ENCODE measurements around the gene SMIM29. TPM values are rescaled to one million over a fixed set of nuclear protein-coding genes. Genes with fewer than 3 reads are reported as not detected.

The SMIM29 gene
- total and polyA plus RNA-seq, 3 experiments from 2014 or later: 23.0 to 62.5 (median 26.0) TPM

GRCh38 chr6:34281702-34282334 lies 33.0 kb upstream of the SMIM29 start:
- peaks cover 0 to 8% (median 2%) of the 10 kb centered on the region in 3 donors for H3K4me1 Mint-ChIP-seq
- POLR2A ChIA-PET: interaction anchor here (0.5 kb wide), 1 partner anchor 1961 kb away, joined by 8 read pairs; no protein-coding TSS in a partner anchor
- peaks cover 0 to 49% (median 10%) of the 10 kb centered on the region in 3 donors for H3K36me3 Mint-ChIP-seq
- no peaks in the 10 kb centered on the region for H3K4me1 ChIP-seq (ENCODE audit: insufficient read depth, low read length)
- H3K27ac ChIP-seq (ENCODE audit: low read depth, low read length): peak overlapping the region; percentile 29
- H3K27me3 Mint-ChIP-seq: no peaks in the 10 kb centered on the region
- H3K36me3 ChIP-seq (ENCODE audit: insufficient read depth, low read length): no peaks in the 10 kb centered on the region
- no peak overlapping the region for H3K4me3 ChIP-seq (ENCODE audit: low read length)
- H3K9me3 Mint-ChIP-seq: no peaks in the 10 kb centered on the region
- no peak for DNase-seq
- CTCF ChIA-PET: interaction anchor here (0.9 kb wide), 1 partner anchor 118 kb away, joined by 3 read pairs; no protein-coding TSS in a partner anchor
- H3K27me3 ChIP-seq (ENCODE audit: insufficient read depth, low read length, poor library complexity, severe bottlenecking): no peaks in the 10 kb centered on the region
- H3K4me3 Mint-ChIP-seq: no peak overlapping the region
- H3K27ac Mint-ChIP-seq: peak overlapping the region in 2 of 8 donors; percentile 3 to 4
- H3K9me3 ChIP-seq (ENCODE audit: low read length): no peaks in the 10 kb centered on the region

- Mint-ChIP-seq H3K27ac (no peak overlapping the region), H3K36me3 (peaks cover 0 to 39% (median 10%) of the 10 kb centered on the region in 3 donors), H3K9me3 (no peaks in the 10 kb centered on the region), H3K4me3 (no peak overlapping the region), H3K4me1 (peaks cover 0 to 11% (median 3%) of the 10 kb centered on the region in 3 donors), H3K27me3 (no peaks in the 10 kb centered on the region)
- H3K4me1 ChIP-seq (ENCODE audit: insufficient read depth, low read length): no peaks in the 10 kb centered on the region
- POLR2A ChIA-PET: no interaction called here
- no peaks in the 10 kb centered on the region for H3K27me3 ChIP-seq (ENCODE audit: insufficient read depth, low read length, poor library complexity, severe bottlenecking)
- H3K36me3 ChIP-seq (ENCODE audit: insufficient read depth, low read length): no peaks in the 10 kb centered on the region
- CTCF ChIA-PET: no interaction called here
- H3K9me3 ChIP-seq (ENCODE audit: low read length): no peaks in the 10 kb centered on the region
- H3K27ac ChIP-seq (ENCODE audit: low read depth, low read length): no peak overlapping the region
- H3K4me3 ChIP-seq (ENCODE audit: low read length): no peak overlapping the region
- no peak for DNase-seq
These were observed 31.4 kb upstream of the SMIM29 start for GRCh38 chr6:34280216-34280615.

DNA sequence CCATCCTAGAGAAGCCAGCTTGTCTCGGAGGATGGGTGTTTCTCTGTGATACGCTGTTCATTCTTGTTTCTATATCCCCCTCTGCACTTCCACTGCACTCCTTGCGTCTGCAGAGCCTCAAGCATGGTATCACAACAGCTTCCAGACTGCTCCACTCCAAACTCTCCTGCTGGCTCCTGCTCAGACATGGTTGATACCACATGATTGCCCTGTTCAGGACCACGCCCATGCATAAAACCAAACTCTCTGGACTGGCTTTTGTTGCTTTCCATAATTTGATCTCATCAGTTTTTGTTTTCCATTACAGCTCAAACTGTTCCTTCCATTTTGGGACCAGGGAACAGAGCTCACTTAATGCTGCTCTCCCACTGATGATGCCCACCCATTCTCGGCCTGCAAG lies 30.0 kb upstream of the SMIM29 start:
- Mint-ChIP-seq H3K4me1 (peaks cover 0 to 9% (median 3%) of the 10 kb centered on the region in 3 donors), H3K27me3 (no peaks in the 10 kb centered on the region), H3K27ac (no peak overlapping the region), H3K4me3 (peak overlapping the region in 1 of 7 donors; percentile 37), H3K36me3 (peaks cover 0 to 27% (median 6%) of the 10 kb centered on the region in 3 donors), H3K9me3 (no peaks in the 10 kb centered on the region)
- no peaks in the 10 kb centered on the region for H3K27me3 ChIP-seq (ENCODE audit: insufficient read depth, low read length, poor library complexity, severe bottlenecking)
- H3K4me1 ChIP-seq (ENCODE audit: insufficient read depth, low read length): no peaks in the 10 kb centered on the region
- no peaks in the 10 kb centered on the region for H3K36me3 ChIP-seq (ENCODE audit: insufficient read depth, low read length)
- no peak for DNase-seq
- no peak overlapping the region for H3K4me3 ChIP-seq (ENCODE audit: low read length)
- H3K9me3 ChIP-seq (ENCODE audit: low read length): no peaks in the 10 kb centered on the region
- H3K27ac ChIP-seq (ENCODE audit: low read depth, low read length): no peak overlapping the region
- POLR2A ChIA-PET: no interaction called here
- CTCF ChIA-PET: interaction anchor here (1.0 kb wide), 1 partner anchor 9 kb away, joined by 3 read pairs; no protein-coding TSS in a partner anchor

DNA sequence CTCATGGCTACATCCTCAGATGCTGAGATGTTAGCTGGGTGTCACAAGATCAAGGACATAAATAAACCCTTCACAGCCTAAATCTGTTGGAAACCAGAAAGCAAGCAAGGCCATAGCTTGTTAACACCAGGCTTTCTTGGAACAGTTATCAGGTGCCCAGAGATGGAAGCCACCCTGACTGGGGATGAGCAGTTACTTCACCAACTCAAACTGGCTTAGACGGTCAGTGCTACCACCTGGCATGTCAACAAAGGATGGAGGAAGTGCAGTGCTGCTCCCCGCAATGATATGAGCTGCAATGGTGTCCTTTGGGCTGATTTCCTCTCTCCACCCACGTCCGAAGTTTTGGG lies 28.9 kb upstream of the SMIM29 start:
- ChIA-PET POLR2A (no interaction called here), CTCF (interaction anchor here (1.2 kb wide), 1 partner anchor 82 kb away, joined by 3 read pairs; no protein-coding TSS in a partner anchor)
- no peak for DNase-seq
- H3K27me3 ChIP-seq (ENCODE audit: insufficient read depth, low read length, poor library complexity, severe bottlenecking): no peaks in the 10 kb centered on the region
- H3K27me3 Mint-ChIP-seq: no peaks in the 10 kb centered on the region
- H3K4me1 ChIP-seq (ENCODE audit: insufficient read depth, low read length): no peaks in the 10 kb centered on the region
- no peak overlapping the region for H3K4me3 Mint-ChIP-seq
- H3K36me3 ChIP-seq (ENCODE audit: insufficient read depth, low read length): no peaks in the 10 kb centered on the region
- H3K36me3 Mint-ChIP-seq: peaks cover 0 to 21% (median 5%) of the 10 kb centered on the region in 3 donors
- H3K27ac ChIP-seq (ENCODE audit: low read depth, low read length): no peak overlapping the region
- H3K4me1 Mint-ChIP-seq: peaks cover 0 to 9% (median 3%) of the 10 kb centered on the region in 3 donors
- no peak overlapping the region for H3K4me3 ChIP-seq (ENCODE audit: low read length)
- no peak overlapping the region for H3K27ac Mint-ChIP-seq
- H3K9me3 ChIP-seq (ENCODE audit: low read length): no peaks in the 10 kb centered on the region
- no peaks in the 10 kb centered on the region for H3K9me3 Mint-ChIP-seq

- Mint-ChIP-seq H3K27ac (peak overlapping the region in 4 of 8 donors; percentile 4 to 36 (median 5)), H3K36me3 (peaks cover 0 to 18% (median 5%) of the 10 kb centered on the region in 3 donors), H3K9me3 (no peaks in the 10 kb centered on the region), H3K4me1 (peaks cover 0 to 9% (median 3%) of the 10 kb centered on the region in 3 donors), H3K27me3 (no peaks in the 10 kb centered on the region), H3K4me3 (no peak overlapping the region)
- Histone ChIP-seq H3K27me3 (ENCODE audit: insufficient read depth, low read length, poor library complexity, severe bottlenecking) (no peaks in the 10 kb centered on the region), H3K27ac (ENCODE audit: low read depth, low read length) (peak overlapping the region; percentile 2), H3K9me3 (ENCODE audit: low read length) (no peaks in the 10 kb centered on the region), H3K4me3 (ENCODE audit: low read length) (no peak overlapping the region), H3K4me1 (ENCODE audit: insufficient read depth, low read length) (no peaks in the 10 kb centered on the region), H3K36me3 (ENCODE audit: insufficient read depth, low read length) (no peaks in the 10 kb centered on the region)
- no peak for DNase-seq
- ChIA-PET POLR2A (no interaction called here), CTCF (interaction anchor here (1.2 kb wide), 1 partner anchor 81 kb away, joined by 3 read pairs; no protein-coding TSS in a partner anchor)
These were observed 28.3 kb upstream of the SMIM29 start for GRCh38 chr6:34276881-34277762.

GRCh38 chr6:34276191-34276590 lies 27.4 kb upstream of the SMIM29 start:
- Mint-ChIP-seq H3K36me3 (peaks cover 0 to 14% (median 5%) of the 10 kb centered on the region in 3 donors), H3K4me3 (no peak overlapping the region), H3K27me3 (no peaks in the 10 kb centered on the region), H3K4me1 (peaks cover 0 to 9% (median 3%) of the 10 kb centered on the region in 3 donors), H3K9me3 (no peaks in the 10 kb centered on the region), H3K27ac (peak overlapping the region in 4 of 8 donors; percentile 34 to 82 (median 52))
- ChIA-PET CTCF (no interaction called here), POLR2A (no interaction called here)
- Histone ChIP-seq H3K36me3 (ENCODE audit: insufficient read depth, low read length) (no peaks in the 10 kb centered on the region), H3K4me3 (ENCODE audit: low read length) (no peak overlapping the region), H3K27me3 (ENCODE audit: insufficient read depth, low read length, poor library complexity, severe bottlenecking) (no peaks in the 10 kb centered on the region), H3K4me1 (ENCODE audit: insufficient read depth, low read length) (no peaks in the 10 kb centered on the region), H3K9me3 (ENCODE audit: low read length) (no peaks in the 10 kb centered on the region), H3K27ac (ENCODE audit: low read depth, low read length) (no peak overlapping the region)
- DNase-seq: no peak

- Histone ChIP-seq H3K27ac (ENCODE audit: low read depth, low read length) (no peak overlapping the region), H3K36me3 (ENCODE audit: insufficient read depth, low read length) (no peaks in the 10 kb centered on the region), H3K4me3 (ENCODE audit: low read length) (no peak overlapping the region), H3K4me1 (ENCODE audit: insufficient read depth, low read length) (no peaks in the 10 kb centered on the region), H3K27me3 (ENCODE audit: insufficient read depth, low read length, poor library complexity, severe bottlenecking) (no peaks in the 10 kb centered on the region), H3K9me3 (ENCODE audit: low read length) (no peaks in the 10 kb centered on the region)
- POLR2A ChIA-PET: no interaction called here
- Mint-ChIP-seq H3K27me3 (no peaks in the 10 kb centered on the region), H3K4me1 (peaks cover 3 to 10% (median 3%) of the 10 kb centered on the region in 3 donors), H3K36me3 (peaks cover 0 to 10% (median 5%) of the 10 kb centered on the region in 3 donors), H3K9me3 (no peaks in the 10 kb centered on the region), H3K27ac (peak overlapping the region in 3 of 8 donors; percentile 38 to 80 (median 43)), H3K4me3 (no peak overlapping the region)
- no peak for DNase-seq
- CTCF ChIA-PET: no interaction called here
These were observed 26.5 kb upstream of the SMIM29 start for GRCh38 chr6:34275128-34275804.
